GM23338 (cell line): Measurements from ENCODE around the gene TSPOAP1.

Experiments
- CREB1 ChIP-seq: fragments of 250-450 bp; sonication (Bioruptor Pico); IDR thresholded peaks from 2 replicates; pipeline ENCODE4 v1.5.0; 2020; ENCODE audit warnings: low read depth, mild to moderate bottlenecking, moderate library complexity
- EZH2 ChIP-seq: fragments of 200-600 bp; sonication (generic); IDR thresholded peaks from one replicate; pipeline ENCODE4 v1.8.0; 2017; ENCODE audit warnings: antibody characterized with exemption, mild to moderate bottlenecking, low read depth; ENCODE audit not compliant: unreplicated experiment
- EZH2phosphoT487 ChIP-seq: fragments of 200-600 bp; sonication (generic); IDR thresholded peaks from one replicate; pipeline ENCODE4 v1.8.1; 2018; ENCODE audit warnings: antibody characterized with exemption; ENCODE audit not compliant: unreplicated experiment
- JUNB ChIP-seq: IDR thresholded peaks from one replicate; pipeline ENCODE4 v1.6.1; 2016; ENCODE audit warnings: antibody characterized with exemption; ENCODE audit not compliant: unreplicated experiment
- POLR2AphosphoS5 ChIP-seq: IDR thresholded peaks from 2 replicates; pipeline ENCODE4 v1.6.1; 2016; ENCODE audit warnings: antibody characterized with exemption, low read depth
- REST ChIP-seq: IDR thresholded peaks from one replicate; pipeline ENCODE4 v1.6.1; 2018; ENCODE audit warnings: antibody characterized with exemption; ENCODE audit not compliant: unreplicated experiment
- ZNF114 ChIP-seq: fragments of 250-450 bp; sonication (Bioruptor Pico); IDR thresholded peaks from 2 replicates; pipeline ENCODE4 v1.5.0; 2020; ENCODE audit warnings: mild to moderate bottlenecking, moderate library complexity
- TF ChIP-seq, protein P1 (sequence below), 2 experiments: fragments of 200-600 bp in 1 of 2; sonication (generic) in 1 of 2; conservative IDR thresholded peaks; 2 replicates each; pipeline versions ENCODE4 v1.5.1 to v1.6.1; 2016 to 2017; ENCODE audit warnings: antibody characterized with exemption in 2 of 2, low read depth in 2 of 2, mild to moderate bottlenecking in 2 of 2, moderate library complexity in 1 of 2

- TF ChIP-seq REST (no peak), EZH2phosphoT487 (no peak), ZNF114 (CRISPR knock-in tag) (no peak), EZH2 (no peak), POLR2AphosphoS5 (no peak), CREB1 (CRISPR knock-in tag) (no peak), JUNB (no peak)
- TF ChIP-seq, protein P1, sequence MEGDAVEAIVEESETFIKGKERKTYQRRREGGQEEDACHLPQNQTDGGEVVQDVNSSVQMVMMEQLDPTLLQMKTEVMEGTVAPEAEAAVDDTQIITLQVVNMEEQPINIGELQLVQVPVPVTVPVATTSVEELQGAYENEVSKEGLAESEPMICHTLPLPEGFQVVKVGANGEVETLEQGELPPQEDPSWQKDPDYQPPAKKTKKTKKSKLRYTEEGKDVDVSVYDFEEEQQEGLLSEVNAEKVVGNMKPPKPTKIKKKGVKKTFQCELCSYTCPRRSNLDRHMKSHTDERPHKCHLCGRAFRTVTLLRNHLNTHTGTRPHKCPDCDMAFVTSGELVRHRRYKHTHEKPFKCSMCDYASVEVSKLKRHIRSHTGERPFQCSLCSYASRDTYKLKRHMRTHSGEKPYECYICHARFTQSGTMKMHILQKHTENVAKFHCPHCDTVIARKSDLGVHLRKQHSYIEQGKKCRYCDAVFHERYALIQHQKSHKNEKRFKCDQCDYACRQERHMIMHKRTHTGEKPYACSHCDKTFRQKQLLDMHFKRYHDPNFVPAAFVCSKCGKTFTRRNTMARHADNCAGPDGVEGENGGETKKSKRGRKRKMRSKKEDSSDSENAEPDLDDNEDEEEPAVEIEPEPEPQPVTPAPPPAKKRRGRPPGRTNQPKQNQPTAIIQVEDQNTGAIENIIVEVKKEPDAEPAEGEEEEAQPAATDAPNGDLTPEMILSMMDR (conservative IDR thresholded peaks at IDR 0.05; ENCODE audit: low read depth in 2 of 2): no peak
Observed at GRCh38 chr17:58308985-58309917, 19.3 kb downstream of the TSPOAP1 start.
